HG02840 (cell line): ENCODE results near the gene SIL1.
A peak's percentile ranks its signal among the peaks of the same experiment; 100 is the strongest.
"Not testable (repeated sequence)": the region's sequence is repeated elsewhere in the genome, so short reads cannot be mapped to it uniquely, and the experiment has no call there.

ENCODE experiments used
- ATAC-seq: cut with Tn5 transposase; IDR thresholded peaks from one replicate; pipeline ENCODE4 v1.9.1; 2021; ENCODE audit warnings: mild to moderate bottlenecking, moderate library complexity, moderate number of reproducible peaks; ENCODE audit not compliant: unreplicated experiment, low FRiP score

The SIL1 gene

GRCh38 chr5:139117342-139117884 is 80.8 kb downstream of the SIL1 start:
- ATAC-seq = no peak

- no peak for ATAC-seq
These were observed 82.0 kb downstream of the SIL1 start for GRCh38 chr5:139116100-139116655.

- no peak for ATAC-seq
These were observed 84.3 kb downstream of the SIL1 start for GRCh38 chr5:139113892-139114291.

GRCh38 chr5:139112362-139112761 is 85.8 kb downstream of the SIL1 start:
- not testable (repeated sequence) for ATAC-seq

GRCh38 chr5:139110526-139111168 is 87.5 kb downstream of the SIL1 start:
- ATAC-seq = no peak

GRCh38 chr5:139108063-139108824 is 89.9 kb downstream of the SIL1 start:
- ATAC-seq = no peak

- no peak for ATAC-seq
These were observed 92.5 kb downstream of the SIL1 start for GRCh38 chr5:139105621-139106071.

- ATAC-seq = no peak
These were observed 93.4 kb downstream of the SIL1 start for GRCh38 chr5:139104577-139105276.

- ATAC-seq = no peak
These were observed 94.4 kb downstream of the SIL1 start for GRCh38 chr5:139103762-139104161.

GRCh38 chr5:139100825-139101224 is 97.3 kb downstream of the SIL1 start:
- no peak for ATAC-seq

GRCh38 chr5:139094154-139095131 is 103.7 kb downstream of the SIL1 start:
- peak; percentile 74 for ATAC-seq

GRCh38 chr5:139092741-139093343 is 105.3 kb downstream of the SIL1 start:
- ATAC-seq = no peak

GRCh38 chr5:139091439-139092156 is 106.6 kb downstream of the SIL1 start:
- no peak for ATAC-seq

- ATAC-seq = no peak
These were observed 107.6 kb downstream of the SIL1 start for GRCh38 chr5:139090581-139090980.

- no peak for ATAC-seq
These were observed 110.1 kb downstream of the SIL1 start for GRCh38 chr5:139088024-139088423.

GRCh38 chr5:139082813-139083498 is 115.2 kb downstream of the SIL1 start:
- no peak for ATAC-seq

- no peak for ATAC-seq
These were observed 118.1 kb downstream of the SIL1 start for GRCh38 chr5:139079991-139080610.
